GM12874 (cell line): Measurements from ENCODE around the gene WWTR1.

Experiments used
- CTCF ChIP-seq: IDR thresholded peaks from 2 replicates; pipeline ENCODE4 v1.5.1; 2011; ENCODE audit warnings: low read depth, mild to moderate bottlenecking, control low read depth, low read length, moderate library complexity; ENCODE audit not compliant: insufficient read depth

WWTR1 gene

GRCh38 chr3:149630806-149631205 lies 27.0 kb downstream of the WWTR1 start:
- no peak for TF ChIP-seq CTCF

- TF ChIP-seq CTCF, result no peak
Observed at GRCh38 chr3:149628957-149629670, 28.7 kb downstream of the WWTR1 start.

- TF ChIP-seq CTCF, result no peak
Observed at GRCh38 chr3:149626671-149627070, 31.2 kb downstream of the WWTR1 start.

- no peak for TF ChIP-seq CTCF
Observed at GRCh38 chr3:149625795-149626194, 32.0 kb downstream of the WWTR1 start.

GRCh38 chr3:149623824-149624223 lies 34.0 kb downstream of the WWTR1 start:
- no peak for TF ChIP-seq CTCF

GRCh38 chr3:149621218-149622005 lies 36.4 kb downstream of the WWTR1 start:
- no peak for TF ChIP-seq CTCF

- TF ChIP-seq CTCF, result no peak
Observed at GRCh38 chr3:149620291-149621020, 37.4 kb downstream of the WWTR1 start.
